ENCODE results near the gene SF3A2. TPM values are rescaled to one million over a fixed set of nuclear protein-coding genes. Genes with fewer than 3 reads are reported as not detected.

SF3A2 gene
- total RNA-seq, 2 experiments from 2014 or later = 146 to 192 TPM

- intact Hi-C loops (cut with DNase I, micrococcal nuclease) = no loop called here
- H3K4me1 Mint-ChIP-seq = no peaks in the 10 kb centered on the region
- H3K9me3 Mint-ChIP-seq (ENCODE audit: low read depth) = no peaks in the 10 kb centered on the region
- ChIA-PET POLR2A (no interaction called here), CTCF (no interaction called here)
- H3K4me3 Mint-ChIP-seq = no peak overlapping the region
- ATAC-seq (no peak), DNase-seq (no peak)
- no peak overlapping the region for H3K27ac Mint-ChIP-seq
- peaks cover 32% of the 10 kb centered on the region for H3K36me3 Mint-ChIP-seq (ENCODE audit: low read depth)
- H3K27me3 Mint-ChIP-seq = no peaks in the 10 kb centered on the region
These were observed 14.7 kb upstream of the SF3A2 start for GRCh38 chr19:2221918-2222317.

DNA sequence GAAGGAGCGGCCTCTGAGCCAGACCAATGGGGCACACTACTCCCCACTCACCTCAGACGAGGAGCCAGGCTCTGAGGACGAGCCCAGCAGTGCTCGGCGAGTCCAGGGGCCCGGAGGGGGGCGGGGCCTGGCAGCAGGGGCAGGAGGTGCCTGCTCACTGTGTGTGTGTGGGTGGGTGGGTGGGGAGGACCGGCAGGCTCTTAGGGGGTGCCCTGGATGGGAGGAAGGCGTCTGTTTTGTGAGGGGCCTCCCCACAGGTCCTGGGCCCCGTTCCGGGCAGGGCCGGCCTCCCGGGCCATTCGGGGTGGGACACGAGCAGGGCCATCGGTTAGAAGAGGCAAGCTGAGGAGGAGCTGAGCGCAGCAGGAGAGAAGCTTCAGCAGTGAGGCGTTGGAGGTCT, 13.2 kb upstream of the SF3A2 start:
- DNase-seq = no peak
- ChIA-PET POLR2A (no interaction called here), CTCF (interaction anchor here (0.6 kb wide), 1 partner anchor 12 kb away, joined by 3 read pairs; no protein-coding TSS in a partner anchor)
- H3K36me3 Mint-ChIP-seq (ENCODE audit: low read depth) = peaks cover 27% of the 10 kb centered on the region
- intact Hi-C loops (cut with DNase I, micrococcal nuclease) = no loop called here
- H3K27me3 Mint-ChIP-seq = no peaks in the 10 kb centered on the region
- no peak overlapping the region for H3K27ac Mint-ChIP-seq
- no peaks in the 10 kb centered on the region for H3K4me1 Mint-ChIP-seq
- H3K9me3 Mint-ChIP-seq (ENCODE audit: low read depth) = no peaks in the 10 kb centered on the region
- no peak overlapping the region for H3K4me3 Mint-ChIP-seq
- ATAC-seq = no peak

DNA sequence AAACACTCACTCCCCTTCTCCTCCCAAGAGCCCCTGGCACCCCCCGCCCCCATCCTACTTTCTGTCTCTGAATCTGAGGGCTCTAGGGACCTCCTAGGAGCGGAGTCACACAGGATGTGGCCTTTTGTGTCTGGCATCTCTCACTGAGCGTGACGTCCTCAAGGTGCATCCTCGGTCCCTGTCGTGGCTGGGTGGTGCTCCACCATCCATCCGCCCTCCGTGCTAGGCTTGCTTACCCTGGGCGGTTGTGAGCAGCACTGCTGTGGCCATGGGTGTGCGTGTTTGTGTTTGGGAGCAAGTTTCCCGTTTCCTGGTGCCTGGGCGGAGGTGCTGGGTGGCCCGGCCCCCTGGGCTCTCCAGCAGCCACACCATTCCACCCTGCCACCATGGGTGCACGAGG, 12.7 kb upstream of the SF3A2 start:
- H3K36me3 Mint-ChIP-seq (ENCODE audit: low read depth) = peaks cover 29% of the 10 kb centered on the region
- ATAC-seq = no peak
- CTCF ChIA-PET = no interaction called here

GRCh38 chr19:2224754-2225349, 11.8 kb upstream of the SF3A2 start:
- ChIA-PET POLR2A (interaction anchor here (0.6 kb wide), 2 partner anchors 50 to 87 kb away, joined by 3 to 9 read pairs; no protein-coding TSS in a partner anchor), CTCF (no interaction called here)
- Mint-ChIP-seq H3K4me1 (no peaks in the 10 kb centered on the region), H3K4me3 (no peak overlapping the region), H3K27ac (peak overlapping the region; percentile 19), H3K36me3 (ENCODE audit: low read depth) (peaks cover 32% of the 10 kb centered on the region), H3K9me3 (ENCODE audit: low read depth) (no peaks in the 10 kb centered on the region), H3K27me3 (no peaks in the 10 kb centered on the region)
- ATAC-seq (no peak), DNase-seq (no peak)
- intact Hi-C loops (cut with DNase I, micrococcal nuclease) = no loop called here

More for the DNA sequence above, 12.7 kb upstream of the SF3A2 start:
- Mint-ChIP-seq H3K27me3 (no peaks in the 10 kb centered on the region), H3K27ac (no peak overlapping the region), H3K4me3 (no peak overlapping the region), H3K4me1 (no peaks in the 10 kb centered on the region), H3K9me3 (ENCODE audit: low read depth) (no peaks in the 10 kb centered on the region)
- DNase-seq = no peak
- POLR2A ChIA-PET = no interaction called here
- intact Hi-C loops (cut with DNase I, micrococcal nuclease) = no loop called here

DNA sequence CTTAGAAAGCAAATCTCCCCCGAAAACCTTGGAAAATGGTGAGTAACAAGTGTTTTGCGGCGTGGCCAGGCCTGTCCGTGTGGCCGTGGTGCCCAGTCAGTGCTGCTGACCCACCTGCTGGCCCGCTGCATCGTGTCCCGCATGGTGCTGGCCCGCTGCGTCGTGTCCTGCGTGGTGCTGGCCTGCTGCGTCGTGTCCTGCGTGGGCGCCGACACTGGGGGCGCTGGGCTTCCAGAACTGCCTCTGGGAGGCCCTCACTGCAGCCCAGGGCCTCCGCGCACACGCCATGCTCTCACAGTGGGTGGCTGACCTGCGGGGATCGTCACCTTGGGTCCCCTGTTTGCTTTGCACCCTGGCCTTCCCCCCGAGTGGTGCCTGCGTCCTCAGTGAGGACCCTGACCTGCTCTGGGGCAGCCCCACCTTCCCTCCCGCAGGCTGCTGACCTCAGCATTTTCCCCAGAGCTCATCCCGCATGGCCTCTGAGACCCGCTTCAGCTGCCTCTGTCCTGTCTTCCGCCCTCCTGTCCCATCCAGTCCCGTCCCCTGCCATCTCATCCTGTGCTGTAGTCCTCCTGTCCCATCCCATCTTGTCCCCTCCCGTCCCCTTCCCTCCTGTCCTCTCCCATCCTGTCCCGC, 11.1 kb upstream of the SF3A2 start:
- DNase-seq (no peak), ATAC-seq (no peak)
- CTCF ChIA-PET = interaction anchor here (0.6 kb wide), 1 partner anchor 41 kb away, joined by 3 read pairs; no protein-coding TSS in a partner anchor
- POLR2A ChIA-PET = interaction anchor here (0.6 kb wide), 2 partner anchors 51 to 87 kb away, joined by 3 to 9 read pairs; no protein-coding TSS in a partner anchor
- Mint-ChIP-seq H3K9me3 (ENCODE audit: low read depth) (no peaks in the 10 kb centered on the region), H3K27ac (no peak overlapping the region), H3K4me1 (no peaks in the 10 kb centered on the region), H3K4me3 (no peak overlapping the region), H3K27me3 (no peaks in the 10 kb centered on the region), H3K36me3 (ENCODE audit: low read depth) (peaks cover 28% of the 10 kb centered on the region)
- intact Hi-C loops (cut with DNase I, micrococcal nuclease) = no loop called here

- DNase-seq (no peak), ATAC-seq (no peak)
- POLR2A ChIA-PET = interaction anchor here (0.6 kb wide), 1 partner anchor 329 kb away, joined by 3 read pairs; no protein-coding TSS in a partner anchor
- Mint-ChIP-seq H3K36me3 (ENCODE audit: low read depth) (peaks cover 26% of the 10 kb centered on the region), H3K4me1 (no peaks in the 10 kb centered on the region), H3K27me3 (no peaks in the 10 kb centered on the region), H3K4me3 (no peak overlapping the region), H3K27ac (no peak overlapping the region), H3K9me3 (ENCODE audit: low read depth) (no peaks in the 10 kb centered on the region)
- intact Hi-C loops (cut with DNase I, micrococcal nuclease) = no loop called here
- CTCF ChIA-PET = interaction anchor here (0.6 kb wide), 1 partner anchor 42 kb away, joined by 3 read pairs; no protein-coding TSS in a partner anchor
These were observed 10.4 kb upstream of the SF3A2 start for GRCh38 chr19:2226051-2226839.

DNA sequence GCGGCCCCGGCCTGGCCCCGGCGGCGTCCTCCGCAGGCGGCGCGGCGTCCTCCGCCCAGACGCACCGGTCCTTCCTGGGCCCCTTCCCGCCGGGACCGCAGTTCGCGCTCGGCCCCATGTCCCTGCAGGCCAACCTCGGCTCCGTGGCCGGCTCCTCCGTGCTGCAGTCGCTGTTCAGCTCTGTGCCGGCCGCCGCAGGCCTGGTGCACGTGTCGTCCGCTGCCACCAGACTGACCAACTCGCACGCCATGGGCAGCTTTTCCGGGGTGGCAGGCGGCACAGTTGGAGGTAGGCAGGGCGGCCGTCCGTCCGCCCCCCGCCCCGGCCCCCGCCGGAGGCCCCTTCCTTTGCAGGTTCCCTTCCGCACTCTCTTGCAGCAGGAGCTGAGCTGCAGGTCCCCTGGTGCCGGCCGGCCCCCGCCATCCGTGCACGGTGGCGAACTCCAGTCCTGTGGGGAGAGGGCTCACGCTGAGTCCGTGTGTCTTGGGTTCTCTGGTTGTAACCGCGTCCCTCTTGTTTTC, 9.7 kb upstream of the SF3A2 start:
- H3K36me3 Mint-ChIP-seq (ENCODE audit: low read depth) = peaks cover 26% of the 10 kb centered on the region
- ChIA-PET POLR2A (interaction anchor here (0.6 kb wide), 1 partner anchor 329 kb away, joined by 3 read pairs; no protein-coding TSS in a partner anchor), CTCF (no interaction called here)
- DNase-seq (no peak), ATAC-seq (no peak)
- H3K27ac Mint-ChIP-seq = no peak overlapping the region
- no peaks in the 10 kb centered on the region for H3K4me1 Mint-ChIP-seq
- no peaks in the 10 kb centered on the region for H3K27me3 Mint-ChIP-seq
- H3K4me3 Mint-ChIP-seq = no peak overlapping the region
- H3K9me3 Mint-ChIP-seq (ENCODE audit: low read depth) = no peaks in the 10 kb centered on the region
- intact Hi-C loops (cut with DNase I, micrococcal nuclease) = no loop called here

- POLR2A ChIA-PET = no interaction called here
- Mint-ChIP-seq H3K4me1 (no peaks in the 10 kb centered on the region), H3K27ac (no peak overlapping the region), H3K36me3 (ENCODE audit: low read depth) (peaks cover 29% of the 10 kb centered on the region), H3K4me3 (no peak overlapping the region), H3K9me3 (ENCODE audit: low read depth) (no peaks in the 10 kb centered on the region), H3K27me3 (no peaks in the 10 kb centered on the region)
- CTCF ChIA-PET = no interaction called here
- DNase-seq (no peak), ATAC-seq (no peak)
- intact Hi-C loops (cut with DNase I, micrococcal nuclease) = no loop called here
These were observed 9.0 kb upstream of the SF3A2 start for GRCh38 chr19:2227415-2228156.

- peaks cover 33% of the 10 kb centered on the region for H3K36me3 Mint-ChIP-seq (ENCODE audit: low read depth)
These were observed 8.2 kb upstream of the SF3A2 start for GRCh38 chr19:2228157-2229030.

DNA sequence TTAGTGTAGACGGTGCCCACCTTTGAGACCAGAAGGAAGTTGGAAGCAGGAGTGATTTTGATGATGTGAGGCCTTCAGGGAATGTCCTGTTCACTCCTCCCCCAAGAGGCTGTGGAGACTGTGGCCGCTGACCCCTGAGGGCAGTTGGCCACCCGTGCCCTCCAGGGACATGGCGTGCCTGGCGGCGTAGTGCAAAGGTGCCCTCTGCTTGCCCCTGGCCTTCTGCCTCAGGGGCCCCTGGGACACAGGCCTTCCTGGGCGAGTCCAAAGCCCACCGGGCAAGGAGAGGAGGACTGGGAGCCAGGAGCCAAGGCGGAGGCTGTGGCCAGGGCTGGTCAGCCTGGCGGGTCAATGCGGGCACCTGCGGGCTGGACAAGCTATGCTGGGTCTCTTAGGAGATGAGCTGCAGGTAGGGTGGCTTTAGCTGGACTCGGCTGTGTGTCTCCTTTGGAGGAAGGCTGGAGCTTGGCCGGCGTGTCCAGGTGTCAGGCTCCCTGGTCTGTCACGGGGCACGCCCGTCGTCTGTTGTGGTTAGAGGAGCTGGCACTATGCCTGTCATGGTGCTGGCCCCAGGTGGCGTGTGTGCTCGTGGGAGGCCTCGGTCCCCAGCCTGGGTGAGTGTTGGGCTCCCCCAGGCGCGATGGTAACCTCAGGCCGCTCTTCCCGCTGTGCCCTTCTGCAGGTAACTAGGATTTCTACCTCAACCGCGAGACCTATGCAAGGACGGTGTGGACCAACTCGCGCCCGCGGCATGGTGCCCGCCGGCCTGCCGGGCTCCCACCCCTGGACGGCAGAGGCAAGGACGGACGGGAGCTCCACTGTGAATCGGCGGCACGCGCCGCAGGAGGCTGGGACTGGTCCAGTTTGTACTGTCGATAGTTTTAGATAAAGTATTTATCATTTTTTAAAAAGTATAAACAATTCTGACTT, 7.3 kb upstream of the SF3A2 start:
- Mint-ChIP-seq H3K36me3 (ENCODE audit: low read depth) (peaks cover 36% of the 10 kb centered on the region), H3K4me3 (no peak overlapping the region), H3K27ac (no peak overlapping the region), H3K27me3 (no peaks in the 10 kb centered on the region), H3K9me3 (ENCODE audit: low read depth) (no peaks in the 10 kb centered on the region), H3K4me1 (peaks cover 5% of the 10 kb centered on the region)
- POLR2A ChIA-PET = no interaction called here
- ATAC-seq = no peak
- intact Hi-C loops (cut with DNase I, micrococcal nuclease) = loop anchor here in 1 of 2 experiments (10.0 kb wide), 1 partner anchor 385 kb away; no protein-coding TSS in a partner anchor
- CTCF ChIA-PET = interaction anchor here (0.5 to 2.1 kb wide), 5 partner anchors 10 to 371 kb away, joined by 3 to 5 read pairs (median 3); no protein-coding TSS in a partner anchor
- no peak for DNase-seq

More at GRCh38 chr19:2228157-2229030, 8.2 kb upstream of the SF3A2 start:
- DNase-seq (no peak), ATAC-seq (no peak)
- Mint-ChIP-seq H3K27me3 (no peaks in the 10 kb centered on the region), H3K4me3 (no peak overlapping the region), H3K27ac (no peak overlapping the region), H3K9me3 (ENCODE audit: low read depth) (no peaks in the 10 kb centered on the region), H3K4me1 (no peaks in the 10 kb centered on the region)
- CTCF ChIA-PET = no interaction called here
- POLR2A ChIA-PET = no interaction called here
- intact Hi-C loops (cut with DNase I, micrococcal nuclease) = no loop called here
